ENCODE data around the gene PGLYRP2.

The PGLYRP2 gene

GRCh38 chr19:15427991-15428471 lies 51.3 kb downstream of the PGLYRP2 start:
- no peak for DNase-seq (ENCODE audit: low read depth)
- peaks cover 21% of the 10 kb centered on the region for H3K4me1 ChIP-seq (ENCODE audit: control insufficient read depth, insufficient read depth, low read length)
- no peaks in the 10 kb centered on the region for H3K27me3 ChIP-seq (replicated peaks; ENCODE audit: control insufficient read depth, insufficient read depth, low read length)
- H3K4me3 ChIP-seq (ENCODE audit: low read length): no peak overlapping the region
- H3K9ac ChIP-seq (ENCODE audit: low read length): no peak overlapping the region
- peaks cover 52% of the 10 kb centered on the region for H3K36me3 ChIP-seq (ENCODE audit: control insufficient read depth, insufficient read depth, low read length, severe bottlenecking)
- no peaks in the 10 kb centered on the region for H3K9me3 ChIP-seq (ENCODE audit: control insufficient read depth, low read length)

DNA sequence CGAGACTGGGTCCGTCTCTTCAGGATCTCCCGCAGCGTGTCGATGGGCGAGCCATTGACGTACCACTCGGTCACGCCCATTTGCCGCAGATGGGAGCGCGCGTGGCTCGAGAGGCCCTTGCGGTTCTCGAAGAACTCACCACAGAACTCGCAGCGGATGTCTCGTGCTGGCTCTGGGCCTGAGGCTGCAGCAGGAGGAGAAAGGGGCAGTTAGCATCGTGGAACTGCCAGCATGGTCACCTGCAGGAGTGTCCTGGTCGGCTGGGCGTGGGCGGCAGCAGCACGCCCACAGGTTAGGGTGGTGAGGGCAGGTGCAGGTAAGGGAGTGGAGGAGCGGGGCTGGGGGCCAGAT lies 52.0 kb downstream of the PGLYRP2 start:
- no peaks in the 10 kb centered on the region for H3K27me3 ChIP-seq (replicated peaks; ENCODE audit: control insufficient read depth, insufficient read depth, low read length)
- H3K36me3 ChIP-seq (ENCODE audit: control insufficient read depth, insufficient read depth, low read length, severe bottlenecking): peaks cover 59% of the 10 kb centered on the region
- H3K9me3 ChIP-seq (ENCODE audit: control insufficient read depth, low read length): no peaks in the 10 kb centered on the region
- no peak for DNase-seq (ENCODE audit: low read depth)
- no peak overlapping the region for H3K4me3 ChIP-seq (ENCODE audit: low read length)
- H3K9ac ChIP-seq (ENCODE audit: low read length): no peak overlapping the region
- peaks cover 21% of the 10 kb centered on the region for H3K4me1 ChIP-seq (ENCODE audit: control insufficient read depth, insufficient read depth, low read length)

GRCh38 chr19:15426485-15427349 lies 52.6 kb downstream of the PGLYRP2 start:
- no peaks in the 10 kb centered on the region for H3K9me3 ChIP-seq (ENCODE audit: control insufficient read depth, low read length)
- H3K27me3 ChIP-seq (replicated peaks; ENCODE audit: control insufficient read depth, insufficient read depth, low read length): no peaks in the 10 kb centered on the region
- no peak for DNase-seq (ENCODE audit: low read depth)
- peaks cover 20% of the 10 kb centered on the region for H3K4me1 ChIP-seq (ENCODE audit: control insufficient read depth, insufficient read depth, low read length)
- H3K9ac ChIP-seq (ENCODE audit: low read length): no peak overlapping the region
- peaks cover 60% of the 10 kb centered on the region for H3K36me3 ChIP-seq (ENCODE audit: control insufficient read depth, insufficient read depth, low read length, severe bottlenecking)
- H3K4me3 ChIP-seq (ENCODE audit: low read length): no peak overlapping the region

DNA sequence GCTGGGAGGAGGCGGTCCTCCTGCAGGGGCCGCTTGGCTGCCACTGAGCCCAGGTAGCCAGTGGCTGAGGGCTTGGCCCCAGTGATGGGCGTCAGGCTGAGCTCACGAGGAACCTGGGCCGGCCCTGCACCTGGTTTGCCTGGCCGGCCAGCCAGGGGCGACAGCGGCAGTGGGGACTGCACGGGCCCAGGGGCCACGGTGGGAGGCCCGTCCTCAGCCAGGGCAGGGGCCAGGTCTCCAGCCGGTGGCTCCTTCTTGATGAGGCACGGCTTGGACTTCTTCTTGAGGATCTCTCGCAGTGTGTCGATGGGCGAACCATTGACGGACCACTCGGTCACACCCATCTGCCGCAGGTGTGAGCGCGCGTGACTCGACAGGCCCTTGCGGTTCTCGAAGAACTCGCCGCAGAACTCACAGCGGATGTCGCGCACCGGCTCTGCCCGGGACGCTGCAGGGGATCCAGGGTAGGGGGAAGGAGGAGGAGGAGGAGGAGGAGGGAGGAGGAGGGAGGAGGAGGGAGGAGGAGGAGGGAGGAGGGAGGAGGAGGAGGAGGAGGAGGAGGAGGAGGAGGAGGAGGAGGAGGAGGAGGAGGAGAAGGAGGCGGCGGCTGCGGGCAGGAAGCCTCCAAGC lies 53.9 kb downstream of the PGLYRP2 start:
- H3K4me1 ChIP-seq (ENCODE audit: control insufficient read depth, insufficient read depth, low read length): peaks cover 7% of the 10 kb centered on the region
- peaks cover 60% of the 10 kb centered on the region for H3K36me3 ChIP-seq (ENCODE audit: control insufficient read depth, insufficient read depth, low read length, severe bottlenecking)
- DNase-seq (ENCODE audit: low read depth): no peak

DNA sequence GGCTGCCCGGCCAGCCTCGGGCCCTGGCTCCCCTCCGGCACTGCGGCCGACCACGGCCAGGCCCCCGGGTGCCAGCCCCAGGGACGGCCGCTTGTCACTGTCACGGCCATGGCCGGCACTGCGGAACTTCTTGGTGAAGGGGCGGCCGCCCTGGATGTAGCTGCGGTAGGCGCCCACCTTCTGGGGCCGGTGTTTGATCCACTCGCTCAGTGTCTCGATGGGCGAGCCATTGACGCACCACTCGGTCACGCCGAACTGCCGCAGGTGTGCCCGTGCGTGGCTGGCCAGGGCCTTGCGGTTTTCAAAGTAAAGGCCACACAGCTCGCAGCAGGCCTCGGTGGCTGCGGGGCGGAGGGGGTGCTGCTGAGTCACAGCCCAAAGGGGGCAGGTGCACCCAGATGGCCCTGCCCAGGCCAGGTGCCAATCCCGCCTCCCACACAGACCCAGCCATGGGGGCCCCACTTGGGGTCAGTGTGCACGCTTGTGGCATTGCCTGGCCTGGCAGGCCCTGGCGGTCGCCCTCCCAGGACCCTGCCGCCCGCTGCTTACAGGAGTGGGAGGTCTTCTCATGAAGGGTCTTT lies 54.5 kb downstream of the PGLYRP2 start:
- Histone ChIP-seq H3K27me3 (replicated peaks; ENCODE audit: control insufficient read depth, insufficient read depth, low read length) (no peaks in the 10 kb centered on the region), H3K36me3 (ENCODE audit: control insufficient read depth, insufficient read depth, low read length, severe bottlenecking) (peaks cover 60% of the 10 kb centered on the region), H3K4me3 (ENCODE audit: low read length) (no peak overlapping the region), H3K4me1 (ENCODE audit: control insufficient read depth, insufficient read depth, low read length) (peaks cover 4% of the 10 kb centered on the region), H3K9ac (ENCODE audit: low read length) (no peak overlapping the region), H3K9me3 (ENCODE audit: control insufficient read depth, low read length) (no peaks in the 10 kb centered on the region)
- no peak for DNase-seq (ENCODE audit: low read depth)

More for the DNA sequence above, 53.9 kb downstream of the PGLYRP2 start:
- Histone ChIP-seq H3K4me3 (ENCODE audit: low read length) (no peak overlapping the region), H3K9ac (ENCODE audit: low read length) (no peak overlapping the region), H3K27me3 (replicated peaks; ENCODE audit: control insufficient read depth, insufficient read depth, low read length) (no peaks in the 10 kb centered on the region), H3K9me3 (ENCODE audit: control insufficient read depth, low read length) (no peaks in the 10 kb centered on the region)

DNA sequence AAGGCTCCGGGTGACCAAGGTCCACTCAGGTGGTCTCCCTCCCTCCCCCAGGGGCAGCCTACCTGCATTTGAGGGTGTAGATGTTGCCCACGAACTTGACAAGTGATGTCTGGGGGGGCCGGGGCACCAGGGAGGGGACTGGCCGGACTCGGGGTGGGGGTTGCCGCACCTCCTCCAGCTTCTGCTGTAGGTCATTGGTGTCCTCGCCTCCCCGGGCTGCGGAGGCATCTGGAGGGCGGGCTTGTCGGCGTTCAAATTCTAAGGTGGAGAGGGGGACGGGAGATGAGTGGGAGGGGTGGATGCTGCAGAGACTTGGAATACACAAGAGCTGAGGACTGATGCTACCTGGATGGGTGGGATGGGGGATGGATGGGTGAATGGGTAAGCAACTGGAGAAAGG lies 55.2 kb downstream of the PGLYRP2 start:
- Histone ChIP-seq H3K9ac (ENCODE audit: low read length) (no peak overlapping the region), H3K4me1 (ENCODE audit: control insufficient read depth, insufficient read depth, low read length) (peaks cover 9% of the 10 kb centered on the region), H3K27me3 (replicated peaks; ENCODE audit: control insufficient read depth, insufficient read depth, low read length) (no peaks in the 10 kb centered on the region), H3K9me3 (ENCODE audit: control insufficient read depth, low read length) (no peaks in the 10 kb centered on the region), H3K4me3 (ENCODE audit: low read length) (no peak overlapping the region), H3K36me3 (ENCODE audit: control insufficient read depth, insufficient read depth, low read length, severe bottlenecking) (peaks cover 59% of the 10 kb centered on the region)
- no peak for DNase-seq (ENCODE audit: low read depth)

GRCh38 chr19:15423130-15423529 lies 56.2 kb downstream of the PGLYRP2 start:
- Histone ChIP-seq H3K9ac (ENCODE audit: low read length) (no peak overlapping the region), H3K36me3 (ENCODE audit: control insufficient read depth, insufficient read depth, low read length, severe bottlenecking) (peaks cover 53% of the 10 kb centered on the region), H3K4me3 (ENCODE audit: low read length) (no peak overlapping the region), H3K9me3 (ENCODE audit: control insufficient read depth, low read length) (no peaks in the 10 kb centered on the region), H3K4me1 (ENCODE audit: control insufficient read depth, insufficient read depth, low read length) (peaks cover 9% of the 10 kb centered on the region), H3K27me3 (replicated peaks; ENCODE audit: control insufficient read depth, insufficient read depth, low read length) (no peaks in the 10 kb centered on the region)
- no peak for DNase-seq (ENCODE audit: low read depth)

DNA sequence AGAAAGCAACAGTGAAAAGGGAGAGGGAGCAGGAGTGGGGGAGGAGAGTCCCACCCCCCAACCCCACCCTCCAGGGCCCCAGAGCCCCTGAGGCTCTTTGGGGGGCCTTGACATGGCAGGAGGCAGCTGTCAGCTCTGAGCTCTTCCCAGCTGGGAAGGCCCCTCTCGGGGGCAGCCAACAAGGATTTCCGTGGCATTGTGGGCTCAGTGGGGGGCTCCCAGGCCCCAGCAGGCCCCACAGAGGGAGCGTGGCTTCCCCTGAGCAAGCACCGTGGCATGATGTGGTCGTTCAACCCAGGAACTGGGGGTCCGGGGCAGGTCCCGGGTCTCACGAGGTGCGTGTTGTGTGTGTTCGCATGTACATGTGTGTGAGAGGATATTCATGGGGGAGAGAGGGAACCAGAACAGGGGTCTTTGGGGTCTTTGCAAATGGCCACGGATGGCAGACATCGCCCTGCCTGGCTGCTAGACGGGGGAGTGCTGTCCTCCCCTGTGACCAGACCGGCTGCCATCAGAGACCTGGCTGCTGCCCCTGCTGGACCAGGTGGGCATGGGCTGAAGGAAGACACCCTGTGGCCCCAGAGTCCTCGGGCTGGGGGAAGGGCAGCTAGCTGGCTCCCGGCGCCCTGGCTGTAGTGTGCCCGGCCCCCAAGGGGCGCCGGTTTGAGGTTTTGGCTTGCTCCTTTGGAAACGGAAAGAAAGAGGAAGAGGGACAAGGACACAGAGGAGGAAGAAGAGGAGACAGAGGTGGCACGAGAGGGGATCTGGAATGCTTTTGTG lies 56.8 kb downstream of the PGLYRP2 start:
- Histone ChIP-seq H3K9ac (ENCODE audit: low read length) (no peak overlapping the region), H3K4me3 (ENCODE audit: low read length) (no peak overlapping the region), H3K4me1 (ENCODE audit: control insufficient read depth, insufficient read depth, low read length) (peaks cover 11% of the 10 kb centered on the region), H3K27me3 (replicated peaks; ENCODE audit: control insufficient read depth, insufficient read depth, low read length) (no peaks in the 10 kb centered on the region), H3K9me3 (ENCODE audit: control insufficient read depth, low read length) (no peaks in the 10 kb centered on the region), H3K36me3 (ENCODE audit: control insufficient read depth, insufficient read depth, low read length, severe bottlenecking) (peaks cover 49% of the 10 kb centered on the region)
- no peak for DNase-seq (ENCODE audit: low read depth)

DNA sequence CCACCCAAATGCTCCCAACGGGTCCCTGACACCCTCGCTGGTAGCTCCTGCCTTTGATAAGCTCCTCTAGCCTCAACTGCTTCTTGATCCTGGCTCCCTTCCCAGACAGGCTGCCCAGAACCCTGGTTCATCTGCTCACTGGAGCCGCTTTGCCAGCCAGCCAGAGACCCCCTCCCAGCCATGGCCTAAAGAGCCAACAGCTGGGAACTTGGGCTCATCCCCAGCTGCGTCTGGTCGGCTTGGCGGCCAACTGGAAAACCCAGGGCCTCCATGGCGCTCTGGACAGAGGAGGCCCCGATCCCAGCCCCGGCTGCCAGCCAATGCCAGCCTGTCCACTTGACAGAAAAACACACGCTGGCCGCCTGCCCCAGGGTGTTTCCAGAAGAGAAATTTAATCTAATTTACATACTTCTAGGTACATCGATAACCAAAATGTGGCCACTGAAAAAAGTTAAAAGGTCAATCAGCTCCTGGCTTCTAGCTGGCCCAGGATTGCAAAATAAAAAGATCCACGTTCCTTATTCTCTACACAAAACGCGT lies 57.5 kb downstream of the PGLYRP2 start:
- peaks cover 42% of the 10 kb centered on the region for H3K36me3 ChIP-seq (ENCODE audit: control insufficient read depth, insufficient read depth, low read length, severe bottlenecking)
- DNase-seq (ENCODE audit: low read depth): no peak
- peaks cover 18% of the 10 kb centered on the region for H3K4me1 ChIP-seq (ENCODE audit: control insufficient read depth, insufficient read depth, low read length)

DNA sequence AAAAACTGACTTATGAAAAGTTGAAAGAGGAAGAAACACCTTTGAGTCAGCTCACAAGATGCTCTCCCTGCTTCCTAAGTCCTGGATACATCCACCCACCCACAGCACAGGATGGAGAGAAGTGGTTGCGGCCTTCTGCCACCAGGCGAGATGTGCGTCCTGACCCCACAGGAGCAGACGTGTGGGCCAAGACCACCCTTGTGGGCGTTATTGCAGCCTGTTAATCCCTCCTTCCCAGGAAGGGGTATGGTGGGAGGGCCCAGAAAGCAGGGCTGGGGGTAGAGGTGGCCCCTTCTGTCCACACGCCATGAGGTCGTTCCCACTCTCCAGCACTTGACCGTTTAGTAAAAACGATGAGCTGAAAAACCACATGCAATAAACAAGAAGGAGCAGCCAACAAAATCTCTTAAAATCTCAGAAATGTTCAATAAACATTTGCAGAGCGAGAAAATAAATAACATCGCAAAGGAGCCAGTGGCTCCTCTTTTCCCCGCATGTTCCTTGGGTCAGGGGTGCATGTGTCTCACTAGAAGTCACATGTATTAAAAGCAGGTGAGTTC lies 58.1 kb downstream of the PGLYRP2 start:
- Histone ChIP-seq H3K9me3 (ENCODE audit: control insufficient read depth, low read length) (no peaks in the 10 kb centered on the region), H3K4me3 (ENCODE audit: low read length) (no peak overlapping the region), H3K4me1 (ENCODE audit: control insufficient read depth, insufficient read depth, low read length) (peaks cover 23% of the 10 kb centered on the region), H3K36me3 (ENCODE audit: control insufficient read depth, insufficient read depth, low read length, severe bottlenecking) (peaks cover 41% of the 10 kb centered on the region), H3K27me3 (replicated peaks; ENCODE audit: control insufficient read depth, insufficient read depth, low read length) (no peaks in the 10 kb centered on the region), H3K9ac (ENCODE audit: low read length) (no peak overlapping the region)
- no peak for DNase-seq (ENCODE audit: low read depth)

More for the DNA sequence above, 57.5 kb downstream of the PGLYRP2 start:
- no peaks in the 10 kb centered on the region for H3K9me3 ChIP-seq (ENCODE audit: control insufficient read depth, low read length)
- H3K27me3 ChIP-seq (replicated peaks; ENCODE audit: control insufficient read depth, insufficient read depth, low read length): no peaks in the 10 kb centered on the region
- H3K9ac ChIP-seq (ENCODE audit: low read length): no peak overlapping the region
- H3K4me3 ChIP-seq (ENCODE audit: low read length): no peak overlapping the region
